HG03439 (cell line): Measurements from ENCODE around the gene TOM1L2.

Source experiments
- ATAC-seq: cut with Tn5 transposase; IDR thresholded peaks from one replicate; pipeline ENCODE4 v1.9.1; 2021; ENCODE audit warnings: mild to moderate bottlenecking, moderate library complexity; ENCODE audit not compliant: unreplicated experiment

TOM1L2 gene

GRCh38 chr17:17972126-17972951, at the start of gene TOM1L2, which contains the start of gene DRC3:
Gene TOM1L2, minus strand, starts transcription at chr17:17972400. Its CDS starts 87 bp downstream, at chr17:17972313.
Gene DRC3, plus strand, starts transcription at chr17:17972862. Its CDS starts 4,737 bp downstream, at chr17:17977599.
- ATAC-seq: peak; percentile 94

- ATAC-seq: no peak
These were observed 49.2 kb upstream of the TOM1L2 start for GRCh38 chr17:18021372-18021771.

GRCh38 chr17:18020971-18021370, 48.8 kb upstream of the TOM1L2 start:
- ATAC-seq: no peak

- ATAC-seq: no peak
These were observed 47.6 kb upstream of the TOM1L2 start for GRCh38 chr17:18019838-18020154.

GRCh38 chr17:18018411-18018921, 46.3 kb upstream of the TOM1L2 start:
- ATAC-seq: no peak

GRCh38 chr17:18017958-18018357, 45.8 kb upstream of the TOM1L2 start:
- ATAC-seq: no peak

- ATAC-seq: no peak
These were observed 44.2 kb upstream of the TOM1L2 start for GRCh38 chr17:18016426-18016825.

- no peak for ATAC-seq
These were observed 43.4 kb upstream of the TOM1L2 start for GRCh38 chr17:18015593-18015992.

- no peak for ATAC-seq
These were observed 41.8 kb upstream of the TOM1L2 start for GRCh38 chr17:18014006-18014405.

- ATAC-seq: no peak
These were observed 39.1 kb upstream of the TOM1L2 start for GRCh38 chr17:18011286-18011685.

- no peak for ATAC-seq
These were observed 37.6 kb upstream of the TOM1L2 start for GRCh38 chr17:18009609-18010420.

GRCh38 chr17:18008496-18009268, 36.5 kb upstream of the TOM1L2 start:
- no peak for ATAC-seq

GRCh38 chr17:18006495-18007239, 34.5 kb upstream of the TOM1L2 start:
- ATAC-seq: no peak

GRCh38 chr17:18005496-18005895, 33.3 kb upstream of the TOM1L2 start:
- ATAC-seq: no peak

- no peak for ATAC-seq
These were observed 32.7 kb upstream of the TOM1L2 start for GRCh38 chr17:18004884-18005305.

GRCh38 chr17:18004345-18004744, 32.1 kb upstream of the TOM1L2 start:
- ATAC-seq: no peak

GRCh38 chr17:18002171-18002570, 30.0 kb upstream of the TOM1L2 start:
- ATAC-seq: no peak

- ATAC-seq: no peak
These were observed 27.8 kb upstream of the TOM1L2 start for GRCh38 chr17:18000030-18000408.

- no peak for ATAC-seq
These were observed 27.3 kb upstream of the TOM1L2 start for GRCh38 chr17:17999364-18000029.

- no peak for ATAC-seq
These were observed 26.7 kb upstream of the TOM1L2 start for GRCh38 chr17:17998934-17999333.
